ENCODE data around the gene WNK3.

Gene WNK3

DNA sequence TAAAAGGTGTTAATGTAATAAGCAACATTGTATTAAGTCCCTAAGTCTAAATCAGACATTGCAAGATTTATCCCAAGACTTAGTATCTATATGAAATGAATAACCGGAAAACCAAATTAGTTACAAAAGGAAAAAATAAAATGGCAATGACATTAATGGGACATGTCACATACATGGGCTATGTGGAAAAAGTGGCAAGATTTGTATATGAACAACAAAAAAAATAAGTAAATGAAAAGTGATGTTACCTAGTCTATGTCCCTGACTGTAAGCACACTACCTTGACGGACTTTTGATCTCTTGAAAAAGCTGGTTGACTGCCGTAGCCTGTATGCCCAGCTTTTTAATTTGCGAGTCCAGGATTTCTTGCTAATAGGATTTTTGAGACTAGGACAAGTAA is 119.3 kb downstream of the WNK3 start:
- no peak for DNase-seq (ENCODE audit: low read depth in 2 of 2)

DNA sequence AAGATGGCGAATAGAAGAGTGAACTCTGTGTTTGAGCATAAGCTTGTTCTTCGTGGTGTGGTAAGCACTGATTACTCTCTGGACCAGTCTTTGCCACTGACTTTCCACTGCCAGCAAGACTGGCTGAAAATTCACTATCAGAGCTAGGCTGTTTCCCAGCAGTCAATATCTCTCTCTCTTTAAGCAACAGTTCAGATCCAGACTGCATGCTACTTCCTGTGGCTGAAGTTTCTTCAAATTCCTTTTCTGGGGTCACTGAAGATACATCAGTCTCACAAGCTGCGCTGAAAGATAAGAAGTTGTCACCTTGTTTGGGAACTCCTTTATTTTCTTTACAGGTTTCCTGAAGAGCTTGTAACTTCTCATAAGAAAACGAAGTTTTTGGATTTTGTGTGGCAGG is 120.8 kb downstream of the WNK3 start:
- DNase-seq (ENCODE audit: low read depth in 2 of 2) = no peak

DNA sequence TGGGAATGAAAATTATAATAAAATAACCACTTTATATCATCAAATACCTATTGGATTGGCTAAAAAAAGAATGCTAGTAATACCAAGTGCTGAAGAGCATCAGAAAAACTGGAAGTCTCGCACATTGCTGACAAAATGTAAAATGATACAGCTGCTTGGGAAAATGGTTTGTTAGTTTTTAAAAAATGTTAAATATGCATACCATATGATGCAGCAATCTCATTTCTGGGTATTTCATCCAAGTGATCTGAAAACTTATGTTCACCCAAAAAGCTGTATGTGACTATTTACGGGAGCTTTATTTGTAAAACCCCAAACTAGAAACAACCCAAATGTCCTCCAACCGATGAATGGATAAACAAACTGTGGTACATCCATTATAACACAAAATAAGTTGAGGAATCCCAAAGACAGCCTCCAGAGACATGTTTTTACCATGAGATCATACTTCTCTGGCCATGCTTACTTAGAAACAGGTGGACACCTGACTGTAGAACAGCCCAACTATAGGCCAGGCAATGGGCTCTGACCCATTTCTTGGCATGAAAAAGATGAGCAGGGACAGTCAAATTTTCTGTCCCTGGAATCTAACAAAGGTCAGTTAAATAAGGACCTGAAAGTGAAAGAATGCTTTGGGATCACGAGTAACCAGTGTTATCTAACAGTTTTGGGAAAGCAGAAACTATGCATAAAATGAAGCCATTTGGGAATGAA is 127.3 kb downstream of the WNK3 start:
- no peak for DNase-seq (ENCODE audit: low read depth in 2 of 2)

DNA sequence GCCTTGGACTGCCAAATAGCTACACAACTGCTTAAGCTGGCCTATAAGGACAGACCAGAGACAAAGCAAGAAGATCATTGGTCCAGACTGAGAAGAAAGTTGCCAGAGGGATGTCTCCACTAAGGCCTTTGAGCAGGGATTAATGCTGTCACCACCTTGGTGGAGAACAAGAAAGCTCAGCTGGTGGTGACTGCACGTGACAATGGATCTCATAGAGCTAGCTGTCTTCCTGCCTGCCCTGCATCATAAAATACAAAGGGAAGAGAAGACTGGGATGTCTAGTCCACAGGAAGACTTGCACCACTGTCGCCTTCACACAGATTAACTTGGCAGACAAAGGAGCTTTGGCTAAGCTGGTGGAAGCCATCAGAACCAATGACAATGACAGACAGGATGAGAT is 134.3 kb downstream of the WNK3 start:
- no peak for DNase-seq (ENCODE audit: low read depth in 2 of 2)

- no peak for DNase-seq (ENCODE audit: low read depth in 2 of 2)
Measured at GRCh38 chrX:54213603-54214002, 144.2 kb downstream of the WNK3 start.

GRCh38 chrX:54208531-54208930 is 149.3 kb downstream of the WNK3 start:
- no peak for DNase-seq (ENCODE audit: low read depth in 2 of 2)

- no peak for DNase-seq (ENCODE audit: low read depth in 2 of 2)
Measured at GRCh38 chrX:54198262-54198661, 159.6 kb downstream of the WNK3 start.

DNA sequence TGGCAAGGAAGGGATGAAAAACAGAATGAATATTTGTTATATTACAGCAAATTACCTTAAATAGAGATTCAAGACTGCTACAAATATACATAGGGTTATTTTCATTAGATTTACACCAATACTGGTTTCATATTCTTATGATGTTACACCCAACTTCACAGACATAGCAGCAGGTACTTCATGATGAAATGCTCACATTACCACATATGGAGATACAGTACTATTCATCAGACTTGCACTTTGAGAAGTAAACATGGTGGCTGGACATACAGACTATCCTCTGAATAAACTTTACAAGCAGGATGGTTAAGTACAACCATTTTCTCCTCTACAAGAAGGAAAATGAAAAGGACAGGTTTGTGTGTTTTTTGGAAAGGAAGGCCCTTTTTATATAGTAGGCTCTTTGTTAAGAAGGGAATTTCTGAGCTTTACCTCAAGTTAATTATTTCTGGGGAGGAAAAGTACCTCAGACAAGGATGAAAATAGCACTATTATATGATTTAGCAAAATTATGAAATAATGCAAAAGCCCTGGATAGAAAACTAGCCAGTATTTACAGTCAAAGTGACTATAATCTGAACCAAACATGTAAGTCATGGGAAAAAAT is 162.8 kb downstream of the WNK3 start:
- DNase-seq (ENCODE audit: low read depth in 2 of 2) = no peak

DNA sequence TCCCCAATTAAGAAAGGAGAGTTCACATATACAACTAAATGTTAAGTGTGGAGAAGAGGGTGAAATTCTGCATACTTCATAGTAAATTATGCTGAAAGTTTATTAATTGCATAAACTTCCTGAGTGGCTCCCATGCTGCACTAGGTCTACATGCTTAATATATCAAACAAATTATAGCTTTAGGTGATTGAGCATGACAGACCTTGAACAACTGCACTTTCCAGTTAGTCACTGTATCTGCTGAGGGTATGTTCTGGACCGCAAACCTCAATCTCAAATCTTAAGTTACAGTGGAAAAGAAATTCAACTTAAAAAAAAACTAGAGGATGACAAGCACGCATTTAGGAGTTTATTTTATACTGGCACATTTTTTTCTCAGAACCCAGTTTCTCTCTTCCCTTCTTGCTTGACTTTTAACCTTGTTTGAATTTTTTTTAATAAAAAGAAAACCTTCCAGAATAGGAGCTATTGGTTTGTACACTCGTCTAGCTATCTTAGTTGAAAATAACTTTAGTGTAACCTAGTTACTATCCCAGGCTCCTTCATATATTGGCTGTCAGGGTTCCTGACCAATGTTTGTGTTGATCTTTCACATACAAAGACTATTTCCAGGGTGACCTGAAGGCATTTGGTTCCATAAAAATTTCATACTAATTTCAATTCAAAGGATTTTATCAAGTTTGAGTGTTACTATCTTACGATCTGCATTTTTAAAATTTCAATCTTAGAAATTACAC is 164.6 kb downstream of the WNK3 start:
- DNase-seq (ENCODE audit: low read depth in 2 of 2) = no peak

DNA sequence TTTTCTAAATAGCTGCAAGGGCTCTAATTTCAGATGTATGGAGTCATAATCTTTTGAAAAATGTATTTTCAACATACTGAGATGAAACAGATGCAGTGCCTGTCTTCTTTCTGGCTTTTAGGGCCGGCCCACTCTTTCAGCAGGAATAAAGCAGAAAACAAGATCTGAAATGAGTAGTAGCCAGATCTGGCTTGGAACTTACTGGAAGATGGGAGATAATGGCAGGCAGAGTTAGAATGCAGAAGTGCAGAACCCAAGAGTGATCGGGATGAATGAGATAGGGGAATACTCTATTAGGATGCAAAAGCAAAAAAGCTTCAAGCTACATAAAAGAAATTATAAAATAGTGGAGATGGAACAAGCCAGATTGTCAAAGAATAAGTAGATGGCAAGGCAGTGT is 173.4 kb downstream of the WNK3 start:
- no peak for DNase-seq (ENCODE audit: low read depth in 2 of 2)

- peak; percentile 38 to 40 for DNase-seq (ENCODE audit: low read depth in 2 of 2)
Measured at GRCh38 chrX:54182864-54183613, 174.8 kb downstream of the WNK3 start, which contains the start of gene FAM120C. TSS of gene FAM120C (minus strand) at chrX:54183254. CDS start at chrX:54183198, 56 bp downstream.

DNA sequence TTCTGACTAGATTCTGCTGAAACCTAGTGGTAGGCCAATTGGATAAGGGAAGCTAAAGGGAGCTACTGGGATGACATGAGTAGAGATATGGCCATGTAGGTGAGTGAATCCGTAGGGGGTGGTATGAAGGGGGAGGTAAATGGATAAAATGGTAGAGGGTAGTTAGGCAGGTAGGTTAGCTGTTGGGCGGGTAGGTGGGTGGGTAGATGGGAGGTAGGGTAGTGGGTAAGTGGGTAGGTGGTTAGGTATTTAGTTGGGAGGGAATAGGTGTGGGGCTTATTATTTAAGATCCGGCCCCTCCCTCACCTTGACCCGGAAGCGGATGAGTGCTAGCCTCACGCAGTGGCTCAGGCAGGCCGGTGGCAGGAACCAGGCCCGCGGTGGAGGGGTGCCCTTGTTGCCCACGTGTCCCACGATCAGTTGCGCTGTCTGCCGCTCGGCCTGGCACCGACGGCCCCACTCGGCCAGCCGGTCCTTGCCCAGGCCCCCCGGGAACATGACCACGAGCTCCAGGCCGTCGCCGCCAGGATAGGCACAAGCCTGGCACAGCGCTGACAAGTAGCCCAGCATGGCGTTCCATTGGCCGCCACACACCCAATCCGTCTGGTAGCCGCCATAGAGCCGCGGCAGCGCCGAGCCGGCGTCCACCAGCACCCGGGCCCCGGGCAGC is 175.5 kb downstream of the WNK3 start:
- peak; percentile 38 to 48 for DNase-seq (ENCODE audit: low read depth in 2 of 2)

GRCh38 chrX:54181202-54181953 is 176.5 kb downstream of the WNK3 start:
- no peak for DNase-seq (ENCODE audit: low read depth in 2 of 2)

- no peak for DNase-seq (ENCODE audit: low read depth in 2 of 2)
Measured at GRCh38 chrX:54180403-54180802, 177.4 kb downstream of the WNK3 start.

DNA sequence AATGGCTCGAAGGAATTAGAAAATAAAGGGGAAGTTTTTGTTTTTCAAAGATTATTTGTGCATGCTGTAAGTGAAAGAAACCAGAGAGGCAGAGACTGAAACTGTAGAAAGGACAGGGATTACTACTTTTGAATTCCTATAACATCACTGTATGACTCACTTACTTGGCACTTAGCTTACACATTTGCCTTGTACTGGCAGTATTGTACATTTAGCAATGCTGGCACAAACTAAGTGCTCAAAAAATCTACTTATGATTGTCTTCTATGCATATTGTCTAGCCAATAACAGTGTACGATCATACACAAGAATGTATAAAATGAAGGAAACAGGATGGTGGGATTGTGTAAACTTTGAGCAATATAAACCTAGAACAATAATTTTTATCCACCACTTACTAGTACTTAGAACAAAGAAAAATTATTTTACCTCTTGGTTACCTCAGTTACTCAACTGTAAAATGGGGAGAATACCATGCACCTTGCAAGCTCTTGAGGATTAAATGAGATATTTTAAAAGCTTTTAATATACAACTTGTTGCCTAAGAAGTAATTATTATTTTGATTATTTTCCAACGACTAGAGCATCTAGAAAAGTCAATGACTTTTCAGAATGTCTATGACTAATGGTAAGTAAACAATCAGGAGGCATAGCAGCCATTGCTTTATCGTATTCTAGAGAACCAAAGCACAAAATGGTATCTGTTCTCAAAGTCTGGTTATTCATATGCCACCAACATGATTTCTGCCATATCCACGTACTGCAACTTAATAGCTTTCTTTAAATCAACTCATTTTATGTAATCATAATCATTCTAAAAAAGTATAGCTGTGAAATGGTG is 179.5 kb downstream of the WNK3 start:
- no peak for DNase-seq (ENCODE audit: low read depth in 2 of 2)

DNA sequence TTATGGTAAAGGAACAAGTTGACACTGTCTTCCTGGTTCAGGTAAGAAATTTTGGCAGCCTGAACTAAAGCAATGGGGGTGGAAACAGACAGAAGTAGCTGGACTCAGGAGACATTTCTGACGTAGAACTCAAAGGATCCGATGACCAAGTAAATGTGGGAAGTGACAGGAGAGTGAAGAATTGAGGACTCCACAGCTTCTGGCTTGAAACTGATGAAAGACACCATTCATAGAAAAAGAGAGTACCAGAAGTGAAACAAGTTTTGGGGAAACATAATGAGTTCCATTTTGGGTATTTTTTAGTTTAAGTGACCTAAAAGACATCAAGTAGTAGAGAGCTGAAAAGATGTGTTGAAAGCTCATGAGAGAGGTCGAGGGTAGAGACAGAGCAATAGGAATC is 180.5 kb downstream of the WNK3 start:
- no peak for DNase-seq (ENCODE audit: low read depth in 2 of 2)

GRCh38 chrX:54173791-54174190 is 184.1 kb downstream of the WNK3 start:
- DNase-seq (ENCODE audit: low read depth in 2 of 2) = no peak

DNA sequence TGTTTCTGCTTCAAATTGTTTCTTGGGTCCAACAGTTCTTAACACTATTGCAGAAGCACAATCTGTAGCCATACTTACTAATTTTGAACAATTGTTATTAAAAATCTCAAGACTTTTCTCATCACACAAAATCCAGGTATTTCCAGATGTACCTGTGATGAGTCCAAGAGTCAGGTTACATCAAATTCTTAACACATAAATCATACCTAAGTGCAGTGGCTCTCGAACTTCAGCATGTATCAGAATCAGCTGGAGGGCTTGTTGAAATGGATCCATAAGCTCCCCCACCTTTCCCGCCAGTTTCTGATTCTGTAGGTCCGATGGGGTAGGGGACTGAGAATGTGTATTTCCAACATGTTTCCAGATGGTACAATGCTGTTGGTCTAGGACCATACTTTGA is 185.4 kb downstream of the WNK3 start:
- DNase-seq (ENCODE audit: low read depth in 2 of 2) = no peak

DNA sequence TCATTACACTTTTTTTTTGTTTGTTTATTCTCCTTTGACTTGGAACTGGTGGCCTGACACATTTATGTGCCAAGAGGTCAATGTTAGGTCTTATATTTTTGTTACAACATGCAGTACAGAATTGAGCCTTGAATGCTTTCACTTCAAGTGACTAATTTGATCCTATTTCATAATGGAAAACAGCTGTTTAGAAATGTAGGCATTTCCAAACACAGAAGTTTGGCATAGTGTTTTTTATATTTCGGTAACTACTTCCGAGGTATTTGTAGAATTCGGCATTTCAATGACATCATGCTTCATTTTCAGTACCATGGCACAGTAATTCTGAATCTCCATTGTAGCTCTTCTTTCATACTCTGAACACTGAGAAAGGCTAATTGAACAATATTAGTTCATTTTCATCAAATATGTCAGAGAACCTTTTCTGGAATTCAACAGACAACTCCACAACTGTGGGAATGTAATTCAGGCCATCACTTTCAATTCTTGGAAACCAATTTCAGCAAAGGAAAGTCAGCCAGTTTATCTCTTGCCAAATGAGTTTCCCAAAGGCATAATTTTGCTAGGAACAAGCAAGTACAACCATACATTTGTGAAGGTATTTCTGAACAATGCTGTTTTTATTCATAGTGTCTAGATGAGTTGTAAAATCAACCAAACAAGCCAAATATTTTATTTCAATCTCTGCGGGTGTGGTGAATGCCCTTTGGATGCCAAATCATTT is 186.2 kb downstream of the WNK3 start:
- DNase-seq (ENCODE audit: low read depth in 2 of 2) = no peak
